DND-41 (cell line): Measurements from ENCODE around the gene TMEM238L.

ENCODE experiments used
- EZH2 ChIP-seq: IDR thresholded peaks from 3 replicates; pipeline ENCODE4 v1.6.1; 2012; ENCODE audit warnings: borderline replicate concordance, low read depth, mild to moderate bottlenecking, moderate library complexity, low read length, inconsistent platforms; ENCODE audit not compliant: severe bottlenecking
- TF ChIP-seq, protein P1 (sequence below): IDR thresholded peaks from 2 replicates; pipeline ENCODE4 v1.5.1; 2012; ENCODE audit warnings: borderline replicate concordance, low read length, moderate library complexity, mild to moderate bottlenecking; ENCODE audit not compliant: poor library complexity, severe bottlenecking; ENCODE audit errors: extremely low read depth

DNA sequence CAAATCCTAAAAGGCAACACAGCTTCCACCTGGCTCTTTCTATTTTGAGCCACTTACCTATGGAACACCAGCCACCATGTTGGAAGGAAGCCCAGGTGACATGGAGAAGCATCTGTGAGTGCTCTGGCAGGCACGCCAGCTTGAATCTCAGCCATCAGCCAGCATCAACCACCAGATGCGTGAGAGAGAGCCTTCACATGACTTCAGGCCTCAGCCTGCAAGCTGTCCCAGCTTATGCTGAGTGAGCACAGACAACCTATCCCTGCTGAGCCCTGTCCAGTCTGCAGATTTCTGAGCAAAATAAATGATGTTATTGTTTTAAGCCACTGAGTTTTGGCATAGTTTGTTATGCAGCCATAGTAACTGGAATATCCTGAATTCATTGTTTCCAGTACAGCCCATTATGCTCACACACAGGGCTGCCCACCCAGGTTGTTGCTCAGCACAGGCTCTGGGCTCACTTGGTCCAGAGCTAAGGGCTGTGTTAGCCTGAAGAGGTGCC is 35.1 kb downstream of the TMEM238L start:
- TF ChIP-seq, protein P1, sequence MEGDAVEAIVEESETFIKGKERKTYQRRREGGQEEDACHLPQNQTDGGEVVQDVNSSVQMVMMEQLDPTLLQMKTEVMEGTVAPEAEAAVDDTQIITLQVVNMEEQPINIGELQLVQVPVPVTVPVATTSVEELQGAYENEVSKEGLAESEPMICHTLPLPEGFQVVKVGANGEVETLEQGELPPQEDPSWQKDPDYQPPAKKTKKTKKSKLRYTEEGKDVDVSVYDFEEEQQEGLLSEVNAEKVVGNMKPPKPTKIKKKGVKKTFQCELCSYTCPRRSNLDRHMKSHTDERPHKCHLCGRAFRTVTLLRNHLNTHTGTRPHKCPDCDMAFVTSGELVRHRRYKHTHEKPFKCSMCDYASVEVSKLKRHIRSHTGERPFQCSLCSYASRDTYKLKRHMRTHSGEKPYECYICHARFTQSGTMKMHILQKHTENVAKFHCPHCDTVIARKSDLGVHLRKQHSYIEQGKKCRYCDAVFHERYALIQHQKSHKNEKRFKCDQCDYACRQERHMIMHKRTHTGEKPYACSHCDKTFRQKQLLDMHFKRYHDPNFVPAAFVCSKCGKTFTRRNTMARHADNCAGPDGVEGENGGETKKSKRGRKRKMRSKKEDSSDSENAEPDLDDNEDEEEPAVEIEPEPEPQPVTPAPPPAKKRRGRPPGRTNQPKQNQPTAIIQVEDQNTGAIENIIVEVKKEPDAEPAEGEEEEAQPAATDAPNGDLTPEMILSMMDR, result no peak
- TF ChIP-seq EZH2, result no peak
